ENCODE data around the gene DMRTC2. TPM values are rescaled to one million over a fixed set of nuclear protein-coding genes. Genes with fewer than 3 reads are reported as not detected.

The DMRTC2 gene
- total RNA-seq, 1 experiment from 2014 or later = not detected

GRCh38 chr19:41860419-41861115, 15.7 kb downstream of the DMRTC2 start:
- H2AFZ ChIP-seq (ENCODE audit: low read length) = no peak overlapping the region

GRCh38 chr19:41861116-41861768, 16.4 kb downstream of the DMRTC2 start:
- H3K27ac ChIP-seq (ENCODE audit: low read length) = peak overlapping the region; percentile 92; the same call in 1 of the 2 replicates
- no peaks in the 10 kb centered on the region for H3K27me3 ChIP-seq (ENCODE audit: low read length)
- no peaks in the 10 kb centered on the region for H3K9me3 ChIP-seq (ENCODE audit: low read length)
- H3K36me3 ChIP-seq (ENCODE audit: low read depth, low read length) = peaks cover 50% of the 10 kb centered on the region
- intact Hi-C loops (cut with micrococcal nuclease) = no loop called here
- BruUV-seq (replicated peaks) = TSS peak; percentile 45
- no peak overlapping the region for H2AFZ ChIP-seq (ENCODE audit: low read length)
- H3K9ac ChIP-seq (ENCODE audit: low read length) = peak overlapping the region; percentile 100
- H3K4me2 ChIP-seq (ENCODE audit: low read length) = peak overlapping the region; percentile 98
- peak overlapping the region; percentile 99 for H3K4me3 ChIP-seq (ENCODE audit: low read length)
- no peaks in the 10 kb centered on the region for H3F3A ChIP-seq (ENCODE audit: low read length, unreplicated experiment)
- DNase-seq = no peak
- ChIA-PET POLR2A (ENCODE audit: unreplicated experiment) (no interaction called here), CTCF (no interaction called here)
- peaks cover 59% of the 10 kb centered on the region for H3K79me2 ChIP-seq (ENCODE audit: low read length)
- no peak for ATAC-seq
- H3K9me2 ChIP-seq (replicated peaks; ENCODE audit: low read length) = no peaks in the 10 kb centered on the region
- H4K20me1 ChIP-seq (ENCODE audit: low read length) = peaks cover 49% of the 10 kb centered on the region
- peaks cover 30% of the 10 kb centered on the region for H3K4me1 ChIP-seq (ENCODE audit: insufficient read depth, low read length)
- no peak for TF ChIP-seq EZH2 (IDR thresholded peaks at IDR 0.05; ENCODE audit: low read length, unreplicated experiment)
- TF ChIP-seq, protein P1, sequence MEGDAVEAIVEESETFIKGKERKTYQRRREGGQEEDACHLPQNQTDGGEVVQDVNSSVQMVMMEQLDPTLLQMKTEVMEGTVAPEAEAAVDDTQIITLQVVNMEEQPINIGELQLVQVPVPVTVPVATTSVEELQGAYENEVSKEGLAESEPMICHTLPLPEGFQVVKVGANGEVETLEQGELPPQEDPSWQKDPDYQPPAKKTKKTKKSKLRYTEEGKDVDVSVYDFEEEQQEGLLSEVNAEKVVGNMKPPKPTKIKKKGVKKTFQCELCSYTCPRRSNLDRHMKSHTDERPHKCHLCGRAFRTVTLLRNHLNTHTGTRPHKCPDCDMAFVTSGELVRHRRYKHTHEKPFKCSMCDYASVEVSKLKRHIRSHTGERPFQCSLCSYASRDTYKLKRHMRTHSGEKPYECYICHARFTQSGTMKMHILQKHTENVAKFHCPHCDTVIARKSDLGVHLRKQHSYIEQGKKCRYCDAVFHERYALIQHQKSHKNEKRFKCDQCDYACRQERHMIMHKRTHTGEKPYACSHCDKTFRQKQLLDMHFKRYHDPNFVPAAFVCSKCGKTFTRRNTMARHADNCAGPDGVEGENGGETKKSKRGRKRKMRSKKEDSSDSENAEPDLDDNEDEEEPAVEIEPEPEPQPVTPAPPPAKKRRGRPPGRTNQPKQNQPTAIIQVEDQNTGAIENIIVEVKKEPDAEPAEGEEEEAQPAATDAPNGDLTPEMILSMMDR (conservative IDR thresholded peaks at IDR 0.05; ENCODE audit: low read depth, low read length) = no peak
- TF ChIP-seq EZH2phosphoT487 (IDR thresholded peaks at IDR 0.05; ENCODE audit: borderline replicate concordance, low read length) = no peak

More at GRCh38 chr19:41860419-41861115, 15.7 kb downstream of the DMRTC2 start:
- Histone ChIP-seq H3F3A (ENCODE audit: low read length, unreplicated experiment) (no peaks in the 10 kb centered on the region), H3K79me2 (ENCODE audit: low read length) (peaks cover 56% of the 10 kb centered on the region), H3K36me3 (ENCODE audit: low read depth, low read length) (peaks cover 48% of the 10 kb centered on the region), H3K9me3 (ENCODE audit: low read length) (no peaks in the 10 kb centered on the region), H3K27ac (ENCODE audit: low read length) (peak overlapping the region; percentile 92), H3K4me1 (ENCODE audit: insufficient read depth, low read length) (peaks cover 30% of the 10 kb centered on the region), H3K27me3 (ENCODE audit: low read length) (no peaks in the 10 kb centered on the region), H3K9me2 (replicated peaks; ENCODE audit: low read length) (no peaks in the 10 kb centered on the region), H3K4me3 (ENCODE audit: low read length) (peak overlapping the region; percentile 99), H3K9ac (ENCODE audit: low read length) (peak overlapping the region; percentile 100), H3K4me2 (ENCODE audit: low read length) (peak overlapping the region; percentile 98), H4K20me1 (ENCODE audit: low read length) (peaks cover 46% of the 10 kb centered on the region)
- ChIA-PET POLR2A (ENCODE audit: unreplicated experiment) (interaction anchor here (1.0 kb wide), 1 partner anchor 24 kb away, joined by 4 read pairs; no protein-coding TSS in a partner anchor), CTCF (no interaction called here)
- no peak for DNase-seq
- no TSS peak for BruUV-seq (replicated peaks)
- TF ChIP-seq, protein P1 (conservative IDR thresholded peaks at IDR 0.05; ENCODE audit: low read depth, low read length) = no peak
- intact Hi-C loops (cut with micrococcal nuclease) = no loop called here
- no peak for ATAC-seq

GRCh38 chr19:41861846-41862245, 17.0 kb downstream of the DMRTC2 start:
- Histone ChIP-seq H4K20me1 (ENCODE audit: low read length) (peaks cover 51% of the 10 kb centered on the region), H2AFZ (ENCODE audit: low read length) (no peak overlapping the region), H3K4me1 (ENCODE audit: insufficient read depth, low read length) (peaks cover 30% of the 10 kb centered on the region), H3F3A (ENCODE audit: low read length, unreplicated experiment) (no peaks in the 10 kb centered on the region), H3K36me3 (ENCODE audit: low read depth, low read length) (peaks cover 52% of the 10 kb centered on the region), H3K27me3 (ENCODE audit: low read length) (no peaks in the 10 kb centered on the region), H3K9me2 (replicated peaks; ENCODE audit: low read length) (no peaks in the 10 kb centered on the region), H3K79me2 (ENCODE audit: low read length) (peaks cover 63% of the 10 kb centered on the region), H3K9me3 (ENCODE audit: low read length) (no peaks in the 10 kb centered on the region), H3K4me3 (ENCODE audit: low read length) (peak overlapping the region; percentile 99), H3K27ac (ENCODE audit: low read length) (no peak overlapping the region), H3K4me2 (ENCODE audit: low read length) (peak overlapping the region; percentile 98), H3K9ac (ENCODE audit: low read length) (peak overlapping the region; percentile 100; the same call in 1 of the 2 replicates)
- no TSS peak for BruUV-seq (replicated peaks)
- ChIA-PET POLR2A (ENCODE audit: unreplicated experiment) (interaction anchor here (0.5 kb wide), 1 partner anchor 96 kb away, joined by 3 read pairs; no protein-coding TSS in a partner anchor), CTCF (no interaction called here)
- no peak for DNase-seq
- TF ChIP-seq EZH2phosphoT487 (IDR thresholded peaks at IDR 0.05; ENCODE audit: borderline replicate concordance, low read length) = no peak
- TF ChIP-seq EZH2 (IDR thresholded peaks at IDR 0.05; ENCODE audit: low read length, unreplicated experiment) = no peak
- TF ChIP-seq, protein P1 (conservative IDR thresholded peaks at IDR 0.05; ENCODE audit: low read depth, low read length) = no peak
- intact Hi-C loops (cut with micrococcal nuclease) = no loop called here
- ATAC-seq = no peak
